Activated CD4-positive, alpha-beta memory T cell treated with anti-CD3 and anti-CD28 coated beads for 36 hours (primary cell): ENCODE data around the gene CAPG. TPM values are rescaled to one million over a fixed set of nuclear protein-coding genes. Genes with fewer than 3 reads are reported as not detected.

Source experiments
- CTCF ChIA-PET: fragments of 350-600 bp; sonication (Branson Sonifier 250); formaldehyde crosslinking; loops from one replicate; lab custom pipeline; 2021; ENCODE audit warnings: antibody characterized with exemption, inconsistent platforms; lab: Charles Lee
- POLR2A ChIA-PET: fragments of 350-600 bp; sonication (Branson Sonifier 250); formaldehyde crosslinking; loops from one replicate; lab custom pipeline; 2021; ENCODE audit warnings: antibody characterized with exemption; lab: Charles Lee
- DNase-seq: peaks from one replicate; pipeline ENCODE4 v3.0.0-alpha.2; 2020
- H3K27ac Mint-ChIP-seq: one replicate; pipeline ENCODE4 v1.8.0; 2021; ENCODE audit warnings: mixed read lengths
- H3K27me3 Mint-ChIP-seq: one replicate; pipeline ENCODE4 v1.8.0; 2021; ENCODE audit warnings: mixed read lengths
- H3K36me3 Mint-ChIP-seq: one replicate; pipeline ENCODE4 v1.8.0; 2021; ENCODE audit warnings: mixed read lengths
- H3K4me1 Mint-ChIP-seq: one replicate; pipeline ENCODE4 v1.8.0; 2021; ENCODE audit warnings: low read depth, mixed read lengths
- H3K4me3 Mint-ChIP-seq: one replicate; pipeline ENCODE4 v1.8.0; 2021; ENCODE audit warnings: mild to moderate bottlenecking, mixed read lengths
- H3K9me3 Mint-ChIP-seq: one replicate; pipeline ENCODE4 v1.8.0; 2021; ENCODE audit warnings: mixed read lengths
- intact Hi-C: fragments of 100-400 bp; cut with micrococcal nuclease; formaldehyde crosslinking; loops from one replicate; pipeline ENCODE4 v1.15.1; 2023
- total RNA-seq, 2 experiments: library from RNA; stranded (reverse); gene quantifications; one replicate each; pipeline ENCODE4 v1.2.3, GENCODE V29; 2021

CAPG gene
- total RNA-seq, 2 experiments from 2014 or later = 24.1 to 25.6 TPM

DNA sequence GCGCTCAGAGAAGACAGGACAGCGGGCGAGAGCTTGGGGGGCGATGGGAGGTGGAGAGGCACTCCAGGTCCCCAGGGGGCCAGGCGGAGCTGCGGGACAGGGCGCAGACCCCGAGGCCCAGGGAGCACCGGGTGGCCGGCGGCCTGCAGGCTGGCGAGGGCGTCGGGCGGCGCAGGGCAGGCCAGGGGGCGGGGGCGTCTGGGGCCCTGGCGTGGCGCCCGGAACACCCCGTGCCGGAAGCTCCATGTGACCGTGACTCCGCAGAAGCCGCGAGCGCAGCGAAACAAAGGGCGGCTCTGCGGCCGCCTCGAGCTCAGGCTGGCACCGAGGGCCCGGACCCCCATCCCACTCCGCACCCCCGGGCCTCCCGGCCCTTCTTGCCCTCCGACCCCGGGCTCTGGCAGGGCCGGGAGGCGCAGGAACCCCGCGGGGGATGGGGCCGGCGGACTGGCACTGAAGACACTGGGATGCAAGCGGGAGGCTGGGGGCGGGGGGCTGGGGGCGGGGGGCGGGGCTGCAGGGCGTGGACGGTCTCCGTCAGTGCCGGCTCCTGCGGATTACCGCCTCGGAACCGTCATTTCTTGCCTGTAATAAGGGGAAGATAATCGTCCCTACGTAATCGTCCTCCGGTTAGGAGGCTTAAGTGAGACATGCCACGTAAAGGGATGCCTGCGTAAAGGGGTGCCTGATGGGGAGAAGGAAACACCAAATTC is 27.5 kb upstream of the CAPG start:
- intact Hi-C loops = loop anchor here (1.0 to 2.0 kb wide), 2 partner anchors 17 to 102 kb away; partner anchors contain the start of gene MAT2A
- Mint-ChIP-seq H3K27me3 (no peaks in the 10 kb centered on the region), H3K27ac (peak overlapping the region; percentile 98), H3K4me3 (peak overlapping the region; percentile 81), H3K9me3 (no peaks in the 10 kb centered on the region), H3K4me1 (peaks cover 27% of the 10 kb centered on the region), H3K36me3 (no peaks in the 10 kb centered on the region)
- peak; percentile 86 for DNase-seq
- CTCF ChIA-PET = interaction anchor here (1.0 to 2.8 kb wide), 5 partner anchors 10 to 114 kb away, joined by 3 to 19 read pairs (median 10); partner anchors contain the start of gene MAT2A
- POLR2A ChIA-PET = interaction anchor here (0.6 to 5.8 kb wide), 15 partner anchors 9 to 178 kb away, joined by 3 to 80 read pairs (median 3); partner anchors contain the start of genes ELMOD3, MAT2A, RETSAT and RNF181

DNA sequence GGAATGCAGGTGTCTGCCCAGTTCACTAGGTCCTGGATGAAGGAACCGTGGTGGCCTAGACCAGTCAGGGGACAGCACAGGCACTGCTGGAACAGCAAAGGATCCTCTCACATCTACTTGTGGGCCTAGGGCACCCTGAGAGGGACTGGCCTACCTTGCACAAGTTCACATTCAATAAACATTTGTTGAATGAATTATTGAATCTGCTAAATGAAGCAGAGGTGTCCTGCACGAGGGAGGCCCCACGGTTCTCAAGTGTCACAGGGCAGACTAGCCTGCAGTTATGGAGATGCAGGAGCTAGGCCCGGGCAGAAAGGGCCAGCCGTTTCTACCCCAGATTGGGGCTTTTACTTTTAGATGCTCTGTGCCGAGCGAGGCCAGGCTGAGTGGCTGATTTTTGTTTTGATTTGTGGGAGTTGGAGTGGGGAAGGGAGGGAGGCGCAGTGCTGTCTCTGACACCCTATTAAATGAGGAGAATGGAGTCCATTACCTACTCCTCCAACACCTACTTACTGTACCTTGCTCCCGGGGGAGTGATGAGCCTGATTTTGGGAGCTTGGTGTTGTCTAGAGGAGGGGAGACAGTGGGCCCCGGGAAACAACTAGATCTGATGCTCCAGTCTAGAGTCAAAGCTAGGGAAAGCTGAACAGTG is 26.8 kb upstream of the CAPG start:
- POLR2A ChIA-PET = interaction anchor here (0.6 to 5.8 kb wide), 14 partner anchors 8 to 179 kb away, joined by 3 to 80 read pairs (median 4); partner anchors contain the start of genes ELMOD3, MAT2A, RETSAT and RNF181
- H3K36me3 Mint-ChIP-seq = no peaks in the 10 kb centered on the region
- H3K4me3 Mint-ChIP-seq = peak overlapping the region; percentile 69
- intact Hi-C loops = no loop called here
- no peaks in the 10 kb centered on the region for H3K9me3 Mint-ChIP-seq
- no peak for DNase-seq
- CTCF ChIA-PET = interaction anchor here (1.0 to 2.8 kb wide), 5 partner anchors 9 to 115 kb away, joined by 3 to 19 read pairs (median 10); partner anchors contain the start of gene MAT2A
- peak overlapping the region; percentile 89 for H3K27ac Mint-ChIP-seq
- H3K4me1 Mint-ChIP-seq = peaks cover 27% of the 10 kb centered on the region
- H3K27me3 Mint-ChIP-seq = no peaks in the 10 kb centered on the region

DNA sequence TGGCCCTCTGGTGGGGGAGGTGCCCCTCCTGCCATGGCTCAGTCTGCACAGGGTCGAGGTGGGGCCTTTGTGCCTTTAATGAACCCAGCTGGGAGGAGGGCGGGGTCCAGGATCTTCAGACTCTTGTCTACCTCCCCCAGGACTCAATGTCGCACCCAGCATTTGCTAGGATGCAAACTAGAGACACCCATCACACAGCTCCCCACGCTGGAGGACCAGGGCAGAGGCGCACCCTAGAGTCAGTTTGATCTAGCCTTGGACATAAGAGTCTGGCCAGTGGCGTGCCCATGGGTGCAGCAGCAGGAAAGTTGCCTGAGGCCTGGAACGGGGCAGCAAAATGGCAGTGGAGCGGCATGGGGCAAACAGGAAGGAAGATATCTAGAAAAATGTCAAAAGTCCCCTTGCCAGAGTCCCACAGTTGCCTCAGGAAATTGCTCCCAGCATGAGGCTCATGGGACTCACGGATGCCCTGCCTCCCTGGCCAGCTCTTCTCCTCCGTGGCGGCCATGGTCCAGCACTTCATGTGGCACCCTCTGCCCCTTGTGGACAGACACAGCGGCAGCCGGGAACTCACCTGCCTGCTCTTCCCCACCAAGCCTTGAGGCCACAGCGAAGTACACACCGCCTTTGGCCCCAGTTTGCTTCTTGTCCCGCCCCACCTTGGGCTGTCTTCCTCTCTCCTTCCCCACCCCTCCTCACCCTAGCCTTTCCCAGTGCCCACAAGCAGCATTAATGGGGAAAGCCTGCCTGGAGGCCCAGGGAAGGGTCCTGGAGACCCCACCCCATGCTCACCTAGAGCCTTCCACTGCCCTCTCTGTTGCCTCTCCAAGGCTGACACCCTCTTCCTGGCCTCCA is 26.0 kb upstream of the CAPG start:
- DNase-seq = no peak
- POLR2A ChIA-PET = interaction anchor here (1.6 to 5.8 kb wide), 3 partner anchors 31 to 109 kb away, joined by 3 to 80 read pairs (median 14); partner anchors contain the start of genes MAT2A and TGOLN2
- peak overlapping the region; percentile 89 for H3K27ac Mint-ChIP-seq
- H3K27me3 Mint-ChIP-seq = no peaks in the 10 kb centered on the region
- H3K36me3 Mint-ChIP-seq = no peaks in the 10 kb centered on the region
- CTCF ChIA-PET = interaction anchor here (2.5 to 2.8 kb wide), 2 partner anchors 16 to 103 kb away, joined by 11 to 19 read pairs; partner anchors contain the start of gene MAT2A
- H3K4me1 Mint-ChIP-seq = peaks cover 27% of the 10 kb centered on the region
- H3K4me3 Mint-ChIP-seq = no peak overlapping the region
- no peaks in the 10 kb centered on the region for H3K9me3 Mint-ChIP-seq
- intact Hi-C loops = no loop called here

DNA sequence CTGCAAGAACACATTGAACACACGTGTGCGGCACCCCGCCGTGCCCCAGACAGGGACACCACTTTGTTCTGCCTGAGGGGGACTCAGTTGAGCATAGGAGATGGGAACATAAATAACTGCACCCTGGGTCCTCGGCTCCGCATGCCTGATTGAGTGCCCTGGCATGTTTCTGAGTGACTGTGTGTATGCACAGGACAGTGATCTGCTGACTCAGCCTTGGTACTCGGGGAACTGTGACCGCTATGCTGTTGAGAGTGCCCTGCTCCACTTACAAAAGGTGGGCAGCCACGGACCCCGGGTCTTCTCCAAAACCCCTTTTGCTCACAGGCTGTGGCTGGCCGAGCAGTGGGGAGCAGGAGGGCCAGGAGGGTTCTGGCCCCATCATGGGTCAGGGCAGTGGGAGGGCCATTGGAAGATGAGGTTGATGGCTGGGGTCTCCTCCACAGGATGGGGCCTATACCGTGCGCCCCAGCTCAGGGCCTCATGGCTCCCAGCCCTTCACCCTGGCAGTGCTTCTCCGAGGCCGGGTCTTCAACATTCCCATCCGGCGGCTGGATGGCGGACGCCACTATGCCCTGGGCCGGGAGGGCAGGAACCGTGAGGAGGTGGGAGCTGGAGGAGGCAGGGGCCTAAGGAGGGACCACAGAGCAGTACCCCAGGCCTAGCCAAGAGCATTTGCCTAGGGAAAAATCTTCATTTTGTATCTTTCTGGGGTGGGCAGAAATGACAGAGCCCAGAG is 25.2 kb upstream of the CAPG start:
- Mint-ChIP-seq H3K4me1 (peaks cover 23% of the 10 kb centered on the region), H3K27me3 (no peaks in the 10 kb centered on the region), H3K9me3 (no peaks in the 10 kb centered on the region), H3K4me3 (no peak overlapping the region), H3K27ac (no peak overlapping the region), H3K36me3 (no peaks in the 10 kb centered on the region)
- intact Hi-C loops = no loop called here
- DNase-seq = no peak
- CTCF ChIA-PET = no interaction called here
- POLR2A ChIA-PET = interaction anchor here (1.0 to 5.8 kb wide), 2 partner anchors 103 kb away, joined by 3 to 80 read pairs; partner anchors contain the start of gene MAT2A

DNA sequence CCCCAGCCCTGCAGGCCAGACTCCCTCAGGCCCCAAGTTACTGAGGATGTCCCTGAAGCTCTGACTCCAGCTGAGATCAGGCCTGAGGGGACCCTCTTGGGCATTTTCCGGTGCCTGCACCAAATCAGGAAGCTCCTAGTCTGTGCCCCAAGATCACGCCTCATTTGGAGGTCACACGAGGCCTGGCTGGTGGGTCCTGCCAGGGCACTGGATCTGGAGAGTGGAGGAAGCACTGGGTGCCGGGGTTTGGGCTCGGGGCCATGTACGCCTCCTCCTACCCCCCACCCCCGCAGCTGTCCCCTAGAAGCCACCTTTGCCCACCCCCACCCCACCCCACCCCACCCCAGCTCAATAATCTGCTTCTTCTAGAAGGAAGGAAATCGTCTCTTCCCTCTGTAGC is 24.5 kb upstream of the CAPG start:
- intact Hi-C loops = no loop called here
- ChIA-PET POLR2A (interaction anchor here (0.8 to 1.0 kb wide), 2 partner anchors 104 to 105 kb away, joined by 3 to 4 read pairs; partner anchors contain the start of gene MAT2A), CTCF (no interaction called here)
- Mint-ChIP-seq H3K4me1 (peaks cover 18% of the 10 kb centered on the region), H3K9me3 (no peaks in the 10 kb centered on the region), H3K36me3 (no peaks in the 10 kb centered on the region), H3K27ac (no peak overlapping the region), H3K4me3 (no peak overlapping the region), H3K27me3 (no peaks in the 10 kb centered on the region)
- DNase-seq = no peak

DNA sequence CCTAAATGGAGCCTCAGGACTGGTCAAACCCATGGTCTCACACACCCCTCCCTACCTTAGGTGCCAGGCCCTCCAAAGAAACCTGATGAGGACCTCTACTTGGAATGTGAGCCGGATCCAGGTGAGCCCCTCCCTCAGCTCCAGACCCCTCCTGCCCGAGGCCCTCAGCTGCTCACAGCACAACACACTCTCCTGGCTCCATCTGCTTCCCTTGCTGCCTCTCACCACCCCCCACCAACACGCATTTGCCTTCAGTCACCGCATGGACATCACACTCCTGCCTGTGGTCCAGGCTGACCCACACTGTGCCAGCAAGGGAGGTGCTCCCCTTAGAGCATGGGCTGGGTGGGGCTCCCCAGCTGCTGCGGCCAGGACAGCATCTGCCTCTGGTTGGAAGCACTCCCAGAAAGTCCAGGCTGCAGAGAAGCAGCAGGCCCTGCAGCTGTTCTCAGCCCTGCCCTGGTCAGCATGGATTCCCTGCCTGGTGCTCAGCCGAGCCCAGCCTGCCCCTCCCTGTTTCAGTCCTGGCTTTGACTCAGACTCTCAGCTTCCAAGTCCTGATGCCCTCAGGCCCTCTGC is 23.4 kb upstream of the CAPG start:
- H3K36me3 Mint-ChIP-seq = no peaks in the 10 kb centered on the region
- no peaks in the 10 kb centered on the region for H3K27me3 Mint-ChIP-seq
- intact Hi-C loops = no loop called here
- DNase-seq = no peak
- peaks cover 8% of the 10 kb centered on the region for H3K4me1 Mint-ChIP-seq
- H3K9me3 Mint-ChIP-seq = no peaks in the 10 kb centered on the region
- H3K4me3 Mint-ChIP-seq = no peak overlapping the region
- ChIA-PET POLR2A (no interaction called here), CTCF (interaction anchor here (2.6 kb wide), 1 partner anchor 13 kb away, joined by 12 read pairs; no protein-coding TSS in a partner anchor)
- H3K27ac Mint-ChIP-seq = no peak overlapping the region

DNA sequence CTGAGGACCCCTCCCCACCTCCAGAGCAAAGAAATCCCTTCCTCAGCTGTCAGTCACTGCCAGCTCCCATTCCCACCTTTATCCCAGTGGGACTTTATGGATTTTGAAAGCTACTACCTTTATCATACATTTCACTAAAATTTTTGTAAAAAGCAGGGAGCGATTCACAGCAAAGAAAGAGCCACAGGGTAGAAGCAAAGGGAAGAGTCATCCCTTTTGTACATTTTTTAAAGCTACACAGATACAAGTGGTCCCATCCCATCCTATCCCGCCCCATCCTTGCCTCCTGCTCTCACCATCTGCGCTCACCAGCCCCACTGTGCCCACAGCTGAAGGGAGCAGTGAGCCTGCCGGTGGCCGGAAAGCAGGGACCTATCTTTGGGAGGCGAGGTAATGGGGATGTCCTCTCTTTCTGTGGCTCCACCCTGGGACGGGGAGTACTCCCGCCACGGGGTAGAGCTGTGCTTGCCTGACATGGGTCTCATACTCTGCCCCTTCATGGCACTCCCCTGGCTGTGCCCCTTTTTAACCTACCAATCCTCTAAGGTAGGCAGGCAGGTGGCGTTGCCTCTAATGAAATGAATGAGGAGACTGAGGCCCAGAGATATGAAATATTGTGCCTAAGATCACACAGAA is 21.5 kb upstream of the CAPG start:
- CTCF ChIA-PET = interaction anchor here (1.1 to 2.6 kb wide), 2 partner anchors 11 to 120 kb away, joined by 3 to 12 read pairs; no protein-coding TSS in a partner anchor
- no peak for DNase-seq
- POLR2A ChIA-PET = no interaction called here
- H3K4me1 Mint-ChIP-seq = no peaks in the 10 kb centered on the region
- H3K36me3 Mint-ChIP-seq = no peaks in the 10 kb centered on the region
- intact Hi-C loops = no loop called here
- no peak overlapping the region for H3K4me3 Mint-ChIP-seq
- no peaks in the 10 kb centered on the region for H3K27me3 Mint-ChIP-seq
- no peak overlapping the region for H3K27ac Mint-ChIP-seq
- H3K9me3 Mint-ChIP-seq = no peaks in the 10 kb centered on the region

DNA sequence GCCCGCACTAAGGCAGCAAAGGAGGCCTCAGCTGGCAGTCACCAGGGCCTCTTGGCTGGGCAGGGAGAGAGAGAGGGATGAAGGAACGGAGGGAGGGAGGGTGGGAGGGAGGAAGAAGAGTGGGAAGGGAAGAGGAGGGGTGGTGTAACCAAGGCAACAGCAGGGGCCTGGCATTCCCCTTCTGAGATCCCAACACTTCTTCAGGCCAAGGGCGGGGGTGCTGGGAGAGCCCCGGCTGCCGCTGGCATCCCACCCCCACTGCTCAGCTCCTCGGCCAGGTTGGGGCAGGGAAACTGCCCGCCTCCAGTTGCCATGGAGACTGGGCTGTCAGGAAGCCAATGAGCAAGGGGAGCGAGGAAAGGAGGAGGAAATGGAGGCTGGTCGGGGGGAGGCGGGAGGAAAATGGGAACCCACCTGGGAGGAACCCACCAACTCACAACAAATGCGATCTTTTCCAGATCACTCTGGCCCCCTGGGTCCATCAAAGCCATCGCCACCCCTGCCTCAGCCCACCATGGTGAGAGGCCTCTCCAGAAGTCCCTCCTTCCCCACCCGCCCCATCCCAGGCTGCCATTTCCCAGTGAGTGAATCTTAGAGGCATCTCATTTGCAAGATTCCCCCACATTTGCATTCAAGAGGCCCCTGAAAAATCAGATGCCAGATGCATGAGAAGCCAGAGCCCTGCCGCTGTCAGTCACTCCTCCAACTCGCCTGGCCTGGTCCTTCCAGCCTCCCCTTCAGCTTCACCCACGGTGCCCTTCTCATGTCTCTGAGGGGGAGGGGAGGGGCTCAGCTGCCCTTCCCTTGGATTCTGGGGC is 20.8 kb upstream of the CAPG start:
- Mint-ChIP-seq H3K4me3 (no peak overlapping the region), H3K27me3 (no peaks in the 10 kb centered on the region), H3K27ac (no peak overlapping the region), H3K9me3 (no peaks in the 10 kb centered on the region), H3K4me1 (no peaks in the 10 kb centered on the region), H3K36me3 (no peaks in the 10 kb centered on the region)
- intact Hi-C loops = no loop called here
- no peak for DNase-seq
- CTCF ChIA-PET = interaction anchor here (1.1 to 2.6 kb wide), 3 partner anchors 10 to 121 kb away, joined by 3 to 12 read pairs (median 5); no protein-coding TSS in a partner anchor
- POLR2A ChIA-PET = no interaction called here

DNA sequence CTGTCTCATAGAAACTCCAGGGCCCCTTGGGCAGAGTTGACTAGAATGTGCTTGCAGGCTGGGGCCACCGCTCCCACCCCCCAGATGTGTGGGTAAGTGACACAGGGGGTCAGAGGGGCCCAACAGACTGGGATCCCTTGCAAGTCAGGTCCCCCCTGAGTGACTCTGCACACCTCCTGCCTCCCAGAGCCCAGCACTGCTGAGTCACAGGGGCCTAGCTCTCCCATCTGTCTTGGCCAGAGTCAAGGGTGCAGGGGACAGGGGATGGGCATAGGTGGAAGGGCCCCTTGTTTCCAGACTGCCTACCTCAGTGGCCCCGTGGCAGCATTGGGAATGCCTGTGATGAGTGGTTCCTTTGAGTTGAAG is 19.7 kb upstream of the CAPG start:
- no peak overlapping the region for H3K27ac Mint-ChIP-seq
- H3K36me3 Mint-ChIP-seq = no peaks in the 10 kb centered on the region
- ChIA-PET POLR2A (interaction anchor here (0.9 to 1.0 kb wide), 2 partner anchors 10 to 117 kb away, joined by 3 to 4 read pairs; no protein-coding TSS in a partner anchor), CTCF (interaction anchor here (1.3 to 2.6 kb wide), 2 partner anchors 11 to 122 kb away, joined by 5 to 13 read pairs; partner anchors contain the start of gene SH2D6)
- no peaks in the 10 kb centered on the region for H3K9me3 Mint-ChIP-seq
- H3K27me3 Mint-ChIP-seq = no peaks in the 10 kb centered on the region
- no peak overlapping the region for H3K4me3 Mint-ChIP-seq
- intact Hi-C loops = no loop called here
- DNase-seq = no peak
- no peaks in the 10 kb centered on the region for H3K4me1 Mint-ChIP-seq
